ENCODE data around the gene WNT7B.

- TF ChIP-seq YY1 (IDR thresholded peaks at IDR 0.05; ENCODE audit: low read depth, low read length) (no peak; the same call in 1 of the 2 replicates), CHD2 (IDR thresholded peaks at IDR 0.05; ENCODE audit: low read length) (no peak), POU5F1 (IDR thresholded peaks at IDR 0.05; ENCODE audit: low read depth, low read length) (no peak), EZH2 (IDR thresholded peaks at IDR 0.05; ENCODE audit: low read depth, low read length, severe bottlenecking) (no peak), RAD21 (IDR thresholded peaks at IDR 0.05 in 1 of 2, conservative IDR thresholded peaks at IDR 0.05 in 1 of 2; ENCODE audit: low read depth in 2 of 2, low read length in 2 of 2) (peak; percentile 29 to 58), CTCF (IDR thresholded peaks at IDR 0.05; ENCODE audit: control extremely low read depth in 1 of 3, insufficient read depth in 1 of 3, low read depth in 1 of 3, low read length in 3 of 3) (peak; percentile 57 to 72 (median 63)), CTBP2 (IDR thresholded peaks at IDR 0.05; ENCODE audit: borderline replicate concordance, insufficient read depth, insufficient read length, low read length) (no peak), SP2 (IDR thresholded peaks at IDR 0.05; ENCODE audit: low read length) (no peak), POLR2A (IDR thresholded peaks at IDR 0.05; ENCODE audit: control extremely low read depth in 1 of 2, low read depth in 2 of 2, low read length in 2 of 2) (peak in 1 of 2 experiments; percentile 76; a peak in 2 of 3 replicates), GABPA (IDR thresholded peaks at IDR 0.05; ENCODE audit: borderline replicate concordance, insufficient read depth, low read length) (no peak), MAX (IDR thresholded peaks at IDR 0.05) (0 out of 2 replicates have a peak, but pooled peaks have one; percentile 49), RBBP5 (IDR thresholded peaks at IDR 0.05; ENCODE audit: borderline replicate concordance, low read depth, low read length) (peak; percentile 63; the same call in 1 of the 2 replicates), EGR1 (IDR thresholded peaks at IDR 0.05; ENCODE audit: borderline replicate concordance, low read depth, low read length) (no peak)
Measured at GRCh38 chr22:46013460-46014416, 36.8 kb upstream of the WNT7B start.
